ENCODE data around the gene L3HYPDH.
A peak's percentile ranks its signal among the peaks of the same experiment; 100 is the strongest.
"Not testable (repeated sequence)": the region's sequence is repeated elsewhere in the genome, so short reads cannot be mapped to it uniquely, and the experiment has no call there.

The L3HYPDH gene

DNA sequence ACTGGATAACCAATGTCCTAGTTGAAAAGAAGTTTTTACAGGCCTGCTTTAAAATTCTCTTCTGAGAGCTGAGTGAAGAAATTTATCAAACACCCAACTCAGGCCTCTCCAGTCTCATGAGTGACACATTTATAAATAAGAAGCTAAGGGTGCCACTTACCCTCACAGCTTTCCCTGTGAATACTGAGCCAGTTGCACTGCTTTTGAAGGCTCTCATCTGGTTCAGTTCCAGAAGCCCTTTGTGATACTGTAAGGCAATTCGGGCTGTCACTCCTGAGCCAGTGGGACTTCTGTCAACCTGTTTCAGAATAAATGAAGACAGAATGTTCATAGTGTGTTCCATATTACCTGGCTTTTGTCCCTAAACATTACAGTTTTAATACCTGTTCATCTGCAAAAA is 8.5 kb downstream of the L3HYPDH start:
- DNase-seq = no peak

DNA sequence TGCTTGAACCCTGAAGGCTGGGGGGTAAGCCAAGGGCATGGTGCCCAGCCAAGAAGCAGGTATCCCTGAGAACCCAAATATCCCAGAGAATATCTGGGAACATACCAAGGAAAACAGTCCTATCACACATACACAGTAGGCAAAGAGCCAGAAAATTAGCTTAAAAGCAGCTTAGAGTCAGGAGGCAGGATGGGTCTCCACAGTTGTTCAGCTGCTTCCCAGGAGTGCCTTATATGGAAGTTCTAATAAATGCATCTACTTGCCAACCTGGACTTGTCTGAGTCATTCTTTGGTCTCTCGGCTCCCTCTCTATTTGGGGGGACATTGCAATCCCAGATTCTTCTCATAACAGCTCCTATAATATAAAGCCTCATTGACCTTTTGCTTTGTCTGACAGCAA is 10.0 kb downstream of the L3HYPDH start:
- DNase-seq = no peak

GRCh38 chr14:59465316-59466135 is 18.7 kb downstream of the L3HYPDH start, which contains the start of gene GPR135:
TSS of gene GPR135 (minus strand) at chr14:59465380. CDS start at chr14:59465226, 154 bp downstream.
- no peak for DNase-seq

GRCh38 chr14:59464486-59465315 is 19.5 kb downstream of the L3HYPDH start:
- peak; percentile 57 for DNase-seq

GRCh38 chr14:59463787-59464485 is 20.3 kb downstream of the L3HYPDH start:
- peak; percentile 62 for DNase-seq

DNA sequence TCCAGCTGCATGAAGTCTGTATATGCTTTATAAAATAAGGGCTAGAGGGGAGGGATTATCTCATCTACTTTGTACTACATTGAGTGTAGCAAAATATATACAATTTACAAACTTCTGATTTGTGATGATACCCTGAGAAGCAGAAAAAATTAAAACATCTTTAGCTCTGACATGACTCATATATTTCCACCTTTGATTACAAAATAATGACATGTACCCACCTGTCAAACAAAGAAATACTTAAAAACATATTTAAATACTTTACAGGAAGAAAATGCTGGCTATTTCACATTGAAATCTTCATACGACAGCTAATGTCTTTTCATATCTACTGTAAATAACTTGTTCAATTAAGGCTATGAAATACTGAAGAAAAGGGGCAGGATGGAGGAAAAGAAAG is 22.3 kb downstream of the L3HYPDH start:
- DNase-seq = no peak

DNA sequence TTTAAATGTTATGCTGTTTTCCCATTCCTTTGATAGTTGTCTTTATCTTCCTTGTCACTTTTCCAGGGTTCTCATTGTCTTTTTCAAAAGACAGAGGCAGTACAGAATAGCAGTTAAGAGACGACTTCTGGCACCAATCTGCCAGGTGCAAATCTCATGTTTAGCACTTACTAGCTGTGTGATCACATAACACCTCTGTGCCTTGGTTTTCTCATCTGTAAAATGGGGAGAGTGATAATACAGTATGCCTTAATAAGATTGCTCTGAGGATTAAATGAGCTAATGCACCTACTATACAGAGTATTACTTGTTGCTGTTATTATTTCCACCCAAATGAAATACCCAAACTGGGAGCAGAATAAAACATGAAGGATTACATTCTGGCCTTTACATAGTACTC is 23.8 kb downstream of the L3HYPDH start:
- DNase-seq = no peak

DNA sequence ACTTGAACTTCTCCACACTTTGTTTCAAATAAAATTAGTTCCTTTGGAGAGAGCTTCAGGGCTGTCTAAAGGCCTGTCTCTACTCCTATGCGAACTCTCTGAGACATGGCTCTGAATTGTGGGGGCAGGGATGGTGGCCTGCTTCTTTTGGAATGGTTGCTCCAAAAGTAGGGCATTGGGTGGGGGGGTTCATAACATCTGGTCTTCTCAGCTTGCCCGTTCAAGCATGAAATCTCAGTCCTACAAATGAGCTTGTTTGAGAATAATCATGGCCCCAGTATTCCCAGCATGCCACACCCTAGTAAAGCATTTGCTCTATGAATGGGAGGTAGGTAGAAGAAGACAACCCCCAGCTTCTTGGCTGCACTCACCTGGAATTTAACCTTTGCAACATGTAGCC is 25.7 kb downstream of the L3HYPDH start:
- no peak for DNase-seq

- DNase-seq = no peak
Observed at GRCh38 chr14:59455411-59455810, 28.8 kb downstream of the L3HYPDH start.

GRCh38 chr14:59454139-59454538 is 30.1 kb downstream of the L3HYPDH start:
- no peak for DNase-seq

GRCh38 chr14:59451849-59452248 is 32.4 kb downstream of the L3HYPDH start:
- DNase-seq = no peak

GRCh38 chr14:59450716-59451115 is 33.5 kb downstream of the L3HYPDH start:
- DNase-seq = no peak

- DNase-seq = not testable (repeated sequence)
Observed at GRCh38 chr14:59448673-59449072, 35.5 kb downstream of the L3HYPDH start.

DNA sequence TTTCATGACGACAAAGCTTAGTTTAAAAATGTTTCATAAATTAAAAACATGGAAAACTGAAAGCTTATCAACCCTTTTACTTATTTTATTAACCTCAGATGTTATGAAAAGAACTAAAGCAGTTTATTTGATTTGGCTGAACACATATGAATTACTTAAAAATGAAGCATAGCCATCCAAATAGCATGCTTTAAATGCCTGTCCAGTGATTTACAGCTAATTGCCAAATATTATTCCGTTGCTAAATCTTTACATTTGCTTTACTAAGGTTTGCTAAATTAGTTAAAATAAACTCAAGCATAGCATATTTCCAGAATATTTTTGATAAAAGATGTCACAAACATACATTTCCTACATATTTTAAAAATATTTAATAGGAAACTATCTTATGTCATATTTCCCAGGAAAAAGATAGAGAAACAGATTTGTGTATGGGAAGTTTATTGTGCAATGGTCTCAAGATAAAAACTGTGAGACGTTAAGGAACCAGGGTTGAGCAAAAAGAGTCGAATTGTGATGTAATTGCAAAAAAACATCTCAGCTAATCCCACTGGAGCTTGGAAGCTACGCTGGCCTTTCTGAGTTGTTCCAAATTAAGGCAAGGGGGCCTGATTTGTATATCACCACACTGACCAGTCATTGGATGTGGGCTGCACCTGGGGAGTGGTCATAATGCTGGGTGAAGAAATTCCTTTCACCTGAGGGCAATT is 44.8 kb downstream of the L3HYPDH start:
- DNase-seq = no peak

GRCh38 chr14:59438195-59438647 is 46.0 kb downstream of the L3HYPDH start:
- DNase-seq = no peak

DNA sequence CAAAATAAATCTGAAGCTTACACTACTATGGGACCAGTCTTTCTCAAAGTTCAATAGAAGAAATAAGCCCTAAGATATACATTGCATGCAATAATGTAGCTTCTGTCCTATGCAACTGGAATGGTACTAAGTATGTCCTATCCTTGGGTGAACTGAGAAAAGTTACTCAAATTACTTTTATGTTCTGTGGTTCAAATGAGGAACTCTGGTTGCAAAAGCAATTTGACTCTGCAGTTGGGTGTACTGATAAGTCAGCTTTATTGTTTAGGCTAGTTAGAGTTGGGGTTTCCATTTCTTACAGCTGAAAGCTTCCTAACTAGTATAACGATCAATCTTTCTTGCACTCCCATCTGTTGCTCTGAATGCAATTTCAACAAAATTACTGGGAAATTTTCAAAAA is 48.2 kb downstream of the L3HYPDH start:
- no peak for DNase-seq

DNA sequence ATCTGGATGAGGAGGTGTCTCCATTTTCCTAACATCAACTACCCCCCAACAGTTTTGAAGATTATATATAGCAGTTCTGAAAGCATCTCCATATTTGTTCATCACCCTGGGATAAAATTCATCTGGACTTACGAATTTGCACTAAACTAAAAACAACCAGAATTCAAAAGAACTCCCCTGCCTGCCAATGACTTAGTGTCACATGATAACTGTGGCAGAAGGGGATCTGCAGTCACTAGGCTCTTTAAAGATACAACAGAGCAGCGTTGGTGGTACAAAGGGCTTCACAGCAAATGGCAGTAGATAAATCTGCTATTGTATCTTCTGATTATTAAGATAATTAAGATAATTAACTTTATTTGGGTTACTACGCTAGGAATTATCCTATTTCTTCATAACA is 49.1 kb downstream of the L3HYPDH start:
- DNase-seq = no peak

DNA sequence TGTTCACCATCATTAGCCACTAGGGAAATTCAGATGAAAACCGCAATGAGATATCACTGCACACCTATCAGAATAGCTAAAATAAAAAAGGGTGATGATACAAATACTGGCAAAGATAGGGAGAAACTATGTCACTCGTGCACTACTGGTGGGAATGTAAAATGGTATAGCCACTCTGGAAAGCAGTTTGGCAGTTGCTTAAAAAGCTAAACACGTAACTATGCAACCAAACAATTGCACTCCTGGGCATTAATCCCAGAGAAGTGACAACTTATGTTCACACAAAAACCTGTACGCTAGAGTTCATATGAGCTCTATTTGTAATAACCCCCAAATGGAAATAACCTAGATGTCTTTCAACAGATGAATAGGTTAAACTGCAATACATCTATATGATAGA is 54.4 kb downstream of the L3HYPDH start:
- no peak for DNase-seq

GRCh38 chr14:59428581-59429012 is 55.6 kb downstream of the L3HYPDH start:
- peak; percentile 28 for DNase-seq

GRCh38 chr14:59427653-59428580 is 56.3 kb downstream of the L3HYPDH start:
- DNase-seq = peak; percentile 4

- DNase-seq = no peak
Observed at GRCh38 chr14:59425322-59425935, 58.8 kb downstream of the L3HYPDH start.
